Tibial artery (tissue), 4 donors: ENCODE data around the gene C9orf57.
"Not testable (repeated sequence)": the region's sequence is repeated elsewhere in the genome, so short reads cannot be mapped to it uniquely, and the experiment has no call there.

ENCODE experiments used
- DNase-seq, 2 donors: peaks; one replicate each; pipeline ENCODE4 v3.0.0-alpha.2; 2019
- H3K27ac ChIP-seq, 2 donors: fragments of 200-600 bp; sonication (generic) in 1 of 2; 1 replicate in 1 of 2; 2 replicates in 1 of 2; pipeline ENCODE4 v1.5.1; 2018 to 2019; ENCODE audit warnings: mild to moderate bottlenecking in 1 of 2
- H3K27me3 ChIP-seq, 2 donors: fragments of 200-600 bp; sonication (generic) in 1 of 2; one replicate each; pipeline versions ENCODE4 v1.5.1 to v1.6.0; 2016 to 2019
- H3K36me3 ChIP-seq, 3 donors: fragments of 200-600 bp; sonication (generic) in 2 of 3; one replicate each; pipeline ENCODE4 v1.5.1; 2016 to 2019; ENCODE audit warnings: mild to moderate bottlenecking in 2 of 3
- H3K4me1 ChIP-seq, 4 donors: fragments of 200-600 bp; sonication (generic) in 2 of 4; 1 replicate in 3 of 4; 2 replicates in 1 of 4; pipeline ENCODE4 v1.5.1; 2016 to 2019
- H3K4me3 ChIP-seq, 2 donors: fragments of 200-600 bp; sonication (generic) in 1 of 2; 1 replicate in 1 of 2; 2 replicates in 1 of 2; pipeline ENCODE4 v1.5.1; 2018 to 2019; ENCODE audit warnings: mild to moderate bottlenecking in 2 of 2
- H3K9me3 ChIP-seq, 3 donors: fragments of 200-600 bp; sonication (generic) in 1 of 3; one replicate each; pipeline ENCODE4 v1.5.1; 2016 to 2019
- intact Hi-C: fragments of 100-400 bp; cut with DNase I; formaldehyde crosslinking; loops from one replicate; pipeline ENCODE4 v1.15.0; 2023; ENCODE audit warnings: low total_unique reads
- TF ChIP-seq, protein P1 (sequence below), 2 experiments: fragments of 200-600 bp in 1 of 2; fragments of 450-650 bp in 1 of 2; IDR thresholded peaks; one replicate each; pipeline ENCODE4 v1.5.1; 2017 to 2019; ENCODE audit warnings: antibody characterized with exemption in 2 of 2, mild to moderate bottlenecking in 1 of 2, moderate library complexity in 1 of 2

C9orf57 gene, protein sequence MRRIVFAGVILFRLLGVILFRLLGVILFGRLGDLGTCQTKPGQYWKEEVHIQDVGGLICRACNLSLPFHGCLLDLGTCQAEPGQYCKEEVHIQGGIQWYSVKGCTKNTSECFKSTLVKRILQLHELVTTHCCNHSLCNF

DNA sequence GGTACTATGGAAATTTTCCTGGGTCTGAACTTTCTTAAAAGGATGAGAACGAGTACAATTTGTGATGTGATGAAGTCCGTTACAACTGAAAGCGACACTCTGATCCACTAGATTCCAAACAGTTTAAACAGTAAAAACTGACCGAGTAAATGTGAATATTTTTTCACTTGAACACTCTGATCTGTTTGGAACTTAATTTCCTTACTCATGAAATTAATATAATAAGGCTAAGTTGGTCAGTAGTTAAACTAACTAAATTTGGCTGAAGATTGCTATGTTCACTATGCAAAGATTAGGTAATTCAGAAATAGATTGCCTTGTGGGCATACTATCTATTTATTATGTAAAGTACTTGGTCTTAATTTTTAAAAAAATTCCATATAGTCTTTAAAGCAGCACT lies at the start of gene C9orf57:
Gene C9orf57 (minus strand): TSS at position 101 of the 400 bp plus-strand sequence. CDS start 1,282 bp downstream, outside the sequence.
- DNase-seq = no peak
- no peaks in the 10 kb centered on the region for H3K4me1 ChIP-seq
- no peak within 1 kb of the TSS for H3K27ac ChIP-seq
- intact Hi-C loops = no loop called here
- no peaks in the 10 kb centered on the region for H3K9me3 ChIP-seq
- H3K36me3 ChIP-seq = no peaks in the 10 kb centered on the region
- TF ChIP-seq, protein P1, sequence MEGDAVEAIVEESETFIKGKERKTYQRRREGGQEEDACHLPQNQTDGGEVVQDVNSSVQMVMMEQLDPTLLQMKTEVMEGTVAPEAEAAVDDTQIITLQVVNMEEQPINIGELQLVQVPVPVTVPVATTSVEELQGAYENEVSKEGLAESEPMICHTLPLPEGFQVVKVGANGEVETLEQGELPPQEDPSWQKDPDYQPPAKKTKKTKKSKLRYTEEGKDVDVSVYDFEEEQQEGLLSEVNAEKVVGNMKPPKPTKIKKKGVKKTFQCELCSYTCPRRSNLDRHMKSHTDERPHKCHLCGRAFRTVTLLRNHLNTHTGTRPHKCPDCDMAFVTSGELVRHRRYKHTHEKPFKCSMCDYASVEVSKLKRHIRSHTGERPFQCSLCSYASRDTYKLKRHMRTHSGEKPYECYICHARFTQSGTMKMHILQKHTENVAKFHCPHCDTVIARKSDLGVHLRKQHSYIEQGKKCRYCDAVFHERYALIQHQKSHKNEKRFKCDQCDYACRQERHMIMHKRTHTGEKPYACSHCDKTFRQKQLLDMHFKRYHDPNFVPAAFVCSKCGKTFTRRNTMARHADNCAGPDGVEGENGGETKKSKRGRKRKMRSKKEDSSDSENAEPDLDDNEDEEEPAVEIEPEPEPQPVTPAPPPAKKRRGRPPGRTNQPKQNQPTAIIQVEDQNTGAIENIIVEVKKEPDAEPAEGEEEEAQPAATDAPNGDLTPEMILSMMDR (IDR thresholded peaks at IDR 0.05) = no peak
- no peaks in the 10 kb centered on the region for H3K27me3 ChIP-seq
- H3K4me3 ChIP-seq = no peak within 1 kb of the TSS

DNA sequence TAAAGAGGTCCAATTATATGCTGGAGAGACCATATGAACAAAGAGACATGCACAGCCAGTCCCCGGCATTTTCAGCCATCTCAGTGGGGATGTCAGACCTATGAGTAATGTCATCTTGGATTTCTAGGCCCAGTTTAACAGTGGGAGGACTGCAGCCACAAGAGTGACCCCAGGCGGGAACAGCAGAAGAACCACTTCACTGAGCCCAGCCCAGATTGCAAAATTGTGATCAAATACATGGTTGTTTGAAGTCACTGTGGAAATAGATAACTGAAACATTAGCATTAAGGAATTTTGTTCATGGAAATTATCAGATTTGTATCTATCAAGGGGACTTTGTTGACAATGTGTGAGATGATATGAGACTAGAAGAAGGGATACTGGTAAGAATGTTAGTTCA lies 42.1 kb upstream of the C9orf57 start:
- no peak for DNase-seq
- intact Hi-C loops = no loop called here
- H3K27me3 ChIP-seq = no peaks in the 10 kb centered on the region
- TF ChIP-seq, protein P1 (IDR thresholded peaks at IDR 0.05) = no peak
- no peaks in the 10 kb centered on the region for H3K4me1 ChIP-seq
- H3K4me3 ChIP-seq = no peak overlapping the region
- H3K9me3 ChIP-seq = peaks cover 0 to 11% (median 10%) of the 10 kb centered on the region in 3 donors
- H3K36me3 ChIP-seq = no peaks in the 10 kb centered on the region
- H3K27ac ChIP-seq = no peak overlapping the region

DNA sequence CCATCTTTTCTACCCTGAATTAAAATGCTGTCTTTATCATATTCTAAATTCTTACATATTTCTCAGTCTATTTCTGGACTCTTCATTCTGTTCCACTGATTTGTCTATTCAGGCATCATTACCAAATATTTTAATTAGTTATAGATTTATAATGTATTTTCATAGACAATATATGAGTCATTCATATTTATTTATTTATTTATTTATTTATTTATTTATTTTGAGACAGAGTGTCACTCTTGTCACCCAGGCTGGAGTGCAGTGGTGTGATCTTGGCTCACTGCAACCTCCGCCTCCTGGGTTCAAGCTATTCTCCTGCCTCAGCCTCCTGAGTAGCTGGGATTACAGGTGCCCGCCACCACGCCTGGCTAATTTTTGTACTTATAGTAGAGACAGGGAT lies 35.1 kb upstream of the C9orf57 start:
- not testable (repeated sequence) for H3K4me1 ChIP-seq

DNA sequence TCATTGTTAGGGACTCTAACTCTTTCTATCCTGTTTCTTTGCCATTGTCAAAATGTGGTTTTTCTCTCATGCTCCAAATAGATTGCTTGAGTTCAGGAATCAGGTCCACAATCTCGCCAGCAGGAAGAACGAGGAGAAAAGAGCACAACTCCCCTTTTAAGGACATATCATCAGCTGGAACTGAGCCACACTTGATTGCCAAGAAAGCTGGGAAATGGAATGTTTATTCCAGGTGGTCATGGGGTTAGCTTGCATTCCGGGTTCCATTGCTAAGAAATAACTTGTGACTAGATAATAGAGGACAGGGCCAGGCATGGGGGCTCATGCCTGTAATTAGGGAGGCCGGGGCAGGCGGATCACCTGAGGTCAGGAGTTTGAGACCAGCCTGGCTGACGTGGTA lies 32.4 kb upstream of the C9orf57 start:
- Histone ChIP-seq H3K4me3 (no peak overlapping the region), H3K27ac (no peak overlapping the region), H3K27me3 (no peaks in the 10 kb centered on the region), H3K4me1 (no peaks in the 10 kb centered on the region), H3K36me3 (no peaks in the 10 kb centered on the region), H3K9me3 (no peaks in the 10 kb centered on the region)
- intact Hi-C loops = no loop called here
- DNase-seq = no peak
- TF ChIP-seq, protein P1 (IDR thresholded peaks at IDR 0.05) = no peak

More for the DNA sequence above, 35.1 kb upstream of the C9orf57 start:
- H3K36me3 ChIP-seq, H3K4me3 ChIP-seq, H3K27me3 ChIP-seq, H3K27ac ChIP-seq, H3K9me3 ChIP-seq, DNase-seq, intact Hi-C loops: not testable (repeated sequence)

DNA sequence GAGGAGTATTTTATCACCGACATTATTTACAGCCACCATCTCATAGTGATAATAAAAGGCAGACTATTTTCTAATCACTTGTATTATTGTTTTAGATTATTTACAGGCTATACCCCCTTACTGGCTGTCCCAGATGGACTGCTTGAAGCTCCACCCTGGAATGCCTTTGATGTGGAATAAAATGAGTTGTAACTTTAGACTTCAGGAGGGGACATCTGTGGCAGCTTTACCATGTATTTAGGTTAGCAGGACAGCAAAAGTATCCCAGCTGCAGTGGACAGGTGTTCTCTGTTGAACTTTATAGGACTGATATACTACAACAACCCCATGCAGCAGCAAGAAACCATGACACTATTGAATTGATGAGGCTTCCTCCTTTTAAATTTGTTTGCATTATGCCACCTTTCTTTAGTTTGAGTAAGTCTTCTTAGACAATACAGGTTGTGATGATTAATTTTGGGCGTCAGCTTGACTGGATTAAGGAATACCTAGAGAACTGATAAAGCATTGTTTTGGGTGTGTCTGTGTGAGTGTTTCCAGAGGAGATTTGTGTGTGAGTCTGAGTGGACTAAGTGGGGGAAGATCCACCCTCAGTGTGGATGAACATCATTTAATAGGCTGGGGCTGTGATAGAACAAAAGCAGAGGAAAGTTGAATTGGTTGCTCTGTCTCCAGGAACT lies 29.2 kb upstream of the C9orf57 start:
- Histone ChIP-seq H3K9me3 (no peaks in the 10 kb centered on the region), H3K4me3 (no peak overlapping the region), H3K36me3 (no peaks in the 10 kb centered on the region), H3K27me3 (no peaks in the 10 kb centered on the region), H3K4me1 (no peaks in the 10 kb centered on the region), H3K27ac (no peak overlapping the region)
- TF ChIP-seq, protein P1 (IDR thresholded peaks at IDR 0.05) = no peak
- intact Hi-C loops = no loop called here
- no peak for DNase-seq

DNA sequence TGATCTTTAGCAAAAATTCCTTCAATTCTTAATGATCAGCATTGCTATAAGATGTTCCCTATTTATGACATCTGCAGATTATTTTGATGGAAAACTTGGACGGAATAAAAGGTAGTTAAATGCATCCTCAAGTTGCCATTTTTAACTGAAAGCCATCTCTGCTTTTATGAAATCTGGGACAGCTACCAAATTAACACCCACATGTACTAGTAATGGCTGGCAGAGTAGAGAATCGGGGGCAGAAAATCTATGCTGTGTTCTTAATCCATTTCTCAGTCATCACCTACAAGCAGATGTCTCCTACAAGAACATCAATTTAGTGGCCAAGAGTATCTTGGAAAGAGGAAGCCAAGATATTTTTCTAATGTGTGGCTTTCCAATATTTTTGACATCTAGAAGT lies 22.1 kb upstream of the C9orf57 start:
- TF ChIP-seq, protein P1 (IDR thresholded peaks at IDR 0.05) = no peak
- no peak for DNase-seq
- Histone ChIP-seq H3K36me3 (no peaks in the 10 kb centered on the region), H3K9me3 (no peaks in the 10 kb centered on the region), H3K4me1 (no peaks in the 10 kb centered on the region), H3K27ac (no peak overlapping the region), H3K27me3 (no peaks in the 10 kb centered on the region), H3K4me3 (no peak overlapping the region)
- intact Hi-C loops = no loop called here

DNA sequence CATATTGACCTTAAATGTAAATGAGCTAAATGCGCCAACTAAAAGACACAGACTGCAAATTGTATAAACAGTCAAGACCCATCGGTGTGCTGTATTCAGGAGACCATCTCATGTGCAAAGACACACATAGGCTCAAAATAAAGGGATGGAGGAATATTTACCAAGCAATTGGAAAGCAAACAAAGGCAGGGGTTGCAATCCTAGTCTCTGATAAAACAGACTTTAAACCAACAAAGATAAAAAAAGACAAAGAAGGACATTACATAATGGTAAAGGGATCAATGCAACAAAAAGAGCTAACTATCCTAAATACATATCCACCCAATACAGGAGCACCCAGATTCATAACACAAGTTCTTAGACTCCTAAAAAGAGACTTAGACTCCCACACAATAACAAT lies 14.3 kb upstream of the C9orf57 start:
- H3K27me3 ChIP-seq, DNase-seq, intact Hi-C loops, H3K36me3 ChIP-seq, H3K4me3 ChIP-seq, H3K4me1 ChIP-seq, H3K27ac ChIP-seq: not testable (repeated sequence)
- H3K9me3 ChIP-seq = peaks cover 0 to 16% (median 16%) of the 10 kb centered on the region in 3 donors
